Activated B cell treated with CpG ODN at 0.5 μM for 24 hours (primary cell): ENCODE data around the gene SLC35E4. TPM values are rescaled to one million over a fixed set of nuclear protein-coding genes. Genes with fewer than 3 reads are reported as not detected.
"Not testable (repeated sequence)": the region's sequence is repeated elsewhere in the genome, so short reads cannot be mapped to it uniquely, and the experiment has no call there.

Experiments
- ATAC-seq: fragments of 200-7000 bp; cut with Tn5 transposase; one replicate; pipeline ENCODE4 v1.10.0; 2021; ENCODE audit warnings: low read depth, mild to moderate bottlenecking, moderate library complexity
- CTCF ChIA-PET: fragments of 350-600 bp; sonication (Branson Sonifier 250); formaldehyde crosslinking; loops from one replicate; lab custom pipeline; 2021; ENCODE audit warnings: antibody characterized with exemption; lab: Charles Lee
- POLR2A ChIA-PET: fragments of 350-600 bp; sonication (Branson Sonifier 250); formaldehyde crosslinking; loops from one replicate; lab custom pipeline; 2021; ENCODE audit warnings: antibody characterized with exemption; lab: Charles Lee
- DNase-seq: peaks from one replicate; pipeline ENCODE4 v3.0.0; 2022
- H3K27ac Mint-ChIP-seq: one replicate; pipeline ENCODE4 v1.8.0; 2020; ENCODE audit warnings: mixed read lengths
- H3K27me3 Mint-ChIP-seq: one replicate; pipeline ENCODE4 v1.8.0; 2021; ENCODE audit warnings: mixed read lengths
- H3K36me3 Mint-ChIP-seq: one replicate; pipeline ENCODE4 v1.8.0; 2021; ENCODE audit warnings: low read depth, mixed read lengths
- H3K4me1 Mint-ChIP-seq: one replicate; pipeline ENCODE4 v1.8.0; 2021; ENCODE audit warnings: mixed read lengths
- H3K4me3 Mint-ChIP-seq: one replicate; pipeline ENCODE4 v1.8.0; 2020; ENCODE audit warnings: mild to moderate bottlenecking, mixed read lengths
- H3K9me3 Mint-ChIP-seq: one replicate; pipeline ENCODE4 v1.8.0; 2020; ENCODE audit warnings: mixed read lengths
- CTCF ChIP-seq: fragments of 200-600 bp; IDR thresholded peaks from one replicate; pipeline ENCODE4 v1.8.0; 2022; ENCODE audit warnings: antibody characterized with exemption, mild to moderate bottlenecking
- intact Hi-C: fragments of 100-400 bp; cut with micrococcal nuclease; formaldehyde crosslinking; loops from one replicate; pipeline ENCODE4 v1.15.1; 2024
- total RNA-seq: library from RNA; stranded (reverse); gene quantifications from 2 replicates; pipeline ENCODE4 v1.2.3, GENCODE V29; 2022

The SLC35E4 gene
- total RNA-seq: 1.8 TPM in 2 replicates

GRCh38 chr22:30635273-30636225 lies at the start of gene SLC35E4:
SLC35E4 (plus strand) TSS chr22:30635781; CDS start chr22:30636451, 670 bp downstream.
- TF ChIP-seq CTCF: no peak

GRCh38 chr22:30586414-30586813 lies 49.2 kb upstream of the SLC35E4 start:
- CTCF ChIA-PET: no interaction called here
- no peaks in the 10 kb centered on the region for H3K4me1 Mint-ChIP-seq
- ATAC-seq: no peak
- H3K36me3 Mint-ChIP-seq: peaks cover 79% of the 10 kb centered on the region
- no peaks in the 10 kb centered on the region for H3K27me3 Mint-ChIP-seq
- H3K27ac Mint-ChIP-seq: no peak overlapping the region
- intact Hi-C loops: no loop called here
- DNase-seq: no peak
- no peak for TF ChIP-seq CTCF
- H3K4me3 Mint-ChIP-seq: no peak overlapping the region
- POLR2A ChIA-PET: no interaction called here
- no peaks in the 10 kb centered on the region for H3K9me3 Mint-ChIP-seq

More at GRCh38 chr22:30635273-30636225, at the start of gene SLC35E4:
- ChIA-PET POLR2A (interaction anchor here (0.6 to 2.6 kb wide), 15 partner anchors 14 to 655 kb away, joined by 3 to 23 read pairs (median 5); partner anchors contain the start of genes DUSP18, LIMK2, MORC2 and MTFP1), CTCF (interaction anchor here (0.7 to 4.5 kb wide), 13 partner anchors 10 to 449 kb away, joined by 3 to 51 read pairs (median 6); partner anchors contain the start of genes DUSP18, MORC2, TCN2 and TUG1)
- H3K27me3 Mint-ChIP-seq: no peaks in the 10 kb centered on the region
- no peaks in the 10 kb centered on the region for H3K9me3 Mint-ChIP-seq
- ATAC-seq (peak; percentile 82), DNase-seq (peak; percentile 96)
- H3K4me1 Mint-ChIP-seq: peaks cover 20% of the 10 kb centered on the region
- peak within 1 kb of the TSS; percentile 88 for H3K27ac Mint-ChIP-seq
- H3K4me3 Mint-ChIP-seq: peak within 1 kb of the TSS; percentile 83
- intact Hi-C loops: loop anchor here (1.0 to 5.0 kb wide), 7 partner anchors 14 to 1248 kb away; partner anchors contain the start of genes AP1B1, DUSP18 and TUG1
- H3K36me3 Mint-ChIP-seq: peaks cover 3% of the 10 kb centered on the region

GRCh38 chr22:30591191-30591587 lies 44.4 kb upstream of the SLC35E4 start:
- POLR2A ChIA-PET: interaction anchor here (0.7 to 2.0 kb wide), 10 partner anchors 10 to 378 kb away, joined by 3 to 11 read pairs (median 6); partner anchors contain the start of genes CCDC157, MORC2, SF3A1 and SLC35E4
- H3K4me1 Mint-ChIP-seq: no peaks in the 10 kb centered on the region
- DNase-seq: no peak

GRCh38 chr22:30591588-30592359 lies 43.8 kb upstream of the SLC35E4 start, which contains the start of gene PES1:
PES1 (minus strand) TSS chr22:30591910; CDS start chr22:30591833, 77 bp downstream.
- Mint-ChIP-seq H3K4me3 (no peak within 1 kb of the TSS), H3K9me3 (no peaks in the 10 kb centered on the region), H3K27me3 (peaks cover 1% of the 10 kb centered on the region), H3K27ac (no peak within 1 kb of the TSS), H3K36me3 (peaks cover 30% of the 10 kb centered on the region), H3K4me1 (no peaks in the 10 kb centered on the region)
- CTCF ChIA-PET: interaction anchor here (0.9 to 1.0 kb wide), 2 partner anchors 43 kb away, joined by 3 to 5 read pairs; no protein-coding TSS in a partner anchor
- ATAC-seq (peak; percentile 95), DNase-seq (peak; percentile 87)
- intact Hi-C loops: loop anchor here (1.0 to 5.0 kb wide), 12 partner anchors 11 to 709 kb away; partner anchors contain the start of genes CASTOR1, DUSP18, MTMR3 and OSM
- TF ChIP-seq CTCF: no peak
- POLR2A ChIA-PET: interaction anchor here (0.7 to 2.0 kb wide), 9 partner anchors 9 to 377 kb away, joined by 3 to 11 read pairs (median 6); partner anchors contain the start of genes CCDC157, MORC2, SF3A1 and SLC35E4

More at GRCh38 chr22:30591191-30591587, 44.4 kb upstream of the SLC35E4 start:
- H3K27ac Mint-ChIP-seq: no peak overlapping the region
- H3K9me3 Mint-ChIP-seq: no peaks in the 10 kb centered on the region
- no peak for ATAC-seq
- H3K36me3 Mint-ChIP-seq: peaks cover 36% of the 10 kb centered on the region
- intact Hi-C loops: loop anchor here (1.0 to 5.0 kb wide), 7 partner anchors 76 to 709 kb away; partner anchors contain the start of genes DUSP18, MTMR3, OSM and SELENOM
- peaks cover 1% of the 10 kb centered on the region for H3K27me3 Mint-ChIP-seq
- no peak overlapping the region for H3K4me3 Mint-ChIP-seq
- CTCF ChIA-PET: interaction anchor here (0.9 kb wide), 1 partner anchor 43 kb away, joined by 3 read pairs; no protein-coding TSS in a partner anchor
- TF ChIP-seq CTCF: no peak

- ChIA-PET CTCF (interaction anchor here (1.0 kb wide), 1 partner anchor 42 kb away, joined by 5 read pairs; no protein-coding TSS in a partner anchor), POLR2A (interaction anchor here (0.5 to 2.0 kb wide), 6 partner anchors 9 to 377 kb away, joined by 3 to 11 read pairs (median 8); partner anchors contain the start of genes CCDC157, MORC2, SF3A1 and SLC35E4)
- not testable (repeated sequence) for H3K4me3 Mint-ChIP-seq, H3K27me3 Mint-ChIP-seq, H3K9me3 Mint-ChIP-seq, H3K4me1 Mint-ChIP-seq, DNase-seq, ATAC-seq, H3K27ac Mint-ChIP-seq
- H3K36me3 Mint-ChIP-seq: peaks cover 25% of the 10 kb centered on the region
- intact Hi-C loops: loop anchor here (1.0 to 5.0 kb wide), 10 partner anchors 10 to 710 kb away; partner anchors contain the start of genes CASTOR1, MTMR3, OSM and SELENOM
Observed at GRCh38 chr22:30592360-30592713, 43.2 kb upstream of the SLC35E4 start.
